Measurements from ENCODE around the gene MRGPRE.

DNA sequence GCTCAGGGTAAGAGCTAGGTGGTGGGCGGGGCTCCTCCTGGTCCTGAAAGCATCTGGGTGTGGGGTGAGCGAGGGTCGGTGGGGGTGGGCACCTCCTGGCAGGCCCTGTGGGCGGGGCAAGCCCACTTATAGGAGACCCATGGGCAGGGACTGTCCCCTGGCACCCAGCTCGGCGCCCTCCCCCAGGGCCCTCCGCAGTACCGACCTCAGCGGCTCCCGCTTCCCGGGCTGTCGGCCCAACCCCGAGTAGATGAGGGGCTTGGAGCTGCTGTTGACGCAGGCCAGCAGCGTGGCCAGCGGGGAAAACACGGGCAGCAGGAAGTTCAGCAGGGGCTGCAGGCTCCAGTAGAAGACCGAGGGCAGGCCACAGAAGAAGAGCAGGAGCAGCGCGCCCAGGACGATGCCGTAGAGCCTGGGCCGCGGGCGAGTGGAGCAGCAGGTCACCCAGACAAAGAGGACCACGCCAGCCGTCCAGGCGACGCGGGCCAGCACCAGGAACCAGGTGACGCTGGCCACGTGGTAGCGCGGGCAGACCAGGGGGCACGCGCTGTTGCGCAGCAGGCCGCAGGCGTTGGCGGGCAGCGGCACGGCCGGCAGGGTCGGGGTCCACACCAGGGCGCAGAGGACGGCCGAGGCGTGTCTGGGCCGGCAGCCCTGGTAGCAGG lies 14.3 kb downstream of the MRGPRE start:
- TF ChIP-seq POLR2AphosphoS5 (IDR thresholded peaks at IDR 0.05; ENCODE audit: low read depth, low read length) (no peak), POLR2A (IDR thresholded peaks at IDR 0.05; ENCODE audit: low read depth, low read length) (no peak), POU2F2 (IDR thresholded peaks at IDR 0.05; ENCODE audit: low read depth, low read length) (no peak), SPI1 (IDR thresholded peaks at IDR 0.05; ENCODE audit: low read depth, low read length) (no peak), TAF1 (IDR thresholded peaks at IDR 0.05; ENCODE audit: low read depth, low read length) (no peak), PAX5 (IDR thresholded peaks at IDR 0.05; ENCODE audit: insufficient read depth, low read length, severe bottlenecking) (no peak)
